ENCODE results near the gene RBMS3. TPM values are rescaled to one million over a fixed set of nuclear protein-coding genes. Genes with fewer than 3 reads are reported as not detected.

Gene RBMS3
- total RNA-seq, 2 donors from 2014 or later, result 31.7 to 45.1 TPM

- H3K9me3 ChIP-seq, result no peaks in the 10 kb centered on the region
- no peak for TF ChIP-seq CTCF (IDR thresholded peaks at IDR 0.05)
- TF ChIP-seq POLR2A (IDR thresholded peaks at IDR 0.05), result no peak
- no peak for TF ChIP-seq POLR2AphosphoS5 (IDR thresholded peaks at IDR 0.05)
- no peak for DNase-seq (ENCODE audit: low spot score)
- no peak overlapping the region for H3K4me3 ChIP-seq
- H3K36me3 ChIP-seq, result no peaks in the 10 kb centered on the region
- no peak overlapping the region for H3K27ac ChIP-seq
- intact Hi-C loops (cut with DNase I), result no loop called here
- H3K4me1 ChIP-seq (replicated peaks), result no peaks in the 10 kb centered on the region
- H3K27me3 ChIP-seq (replicated peaks; ENCODE audit: insufficient read depth), result no peaks in the 10 kb centered on the region
- 49% methylated on average over 1 of the region's 1 CpG for WGBS
Observed at GRCh38 chr3:29852767-29853166, 571.9 kb downstream of the RBMS3 start.

DNA sequence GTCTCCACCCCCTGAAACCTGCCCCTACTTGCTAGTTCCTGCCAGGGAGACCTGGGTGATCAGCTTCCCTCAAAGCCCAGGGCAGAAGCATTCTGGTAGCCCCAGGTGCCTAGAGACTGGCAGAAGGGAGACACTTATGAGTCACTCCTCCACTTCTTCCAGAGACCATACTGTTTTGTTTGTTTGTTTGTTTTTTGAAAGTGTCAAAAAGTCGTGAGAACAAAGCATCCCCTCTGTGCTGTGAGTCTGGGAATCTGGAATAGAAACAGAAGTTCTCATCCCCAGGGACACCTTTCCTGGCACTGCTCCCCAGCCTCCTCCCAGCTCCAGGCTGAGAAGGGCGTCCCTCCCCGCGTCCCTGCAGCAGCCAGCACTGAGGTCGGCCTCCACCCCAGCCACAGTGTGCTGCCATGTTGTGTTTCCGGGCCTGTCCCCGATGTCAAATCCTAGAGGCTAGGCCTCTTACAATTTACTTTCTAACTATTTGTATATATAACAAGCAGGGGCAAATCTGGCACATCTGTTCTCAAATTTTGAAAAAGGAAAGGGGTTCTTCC, 573.0 kb downstream of the RBMS3 start:
- H3K36me3 ChIP-seq, result no peaks in the 10 kb centered on the region
- H3K4me3 ChIP-seq, result no peak overlapping the region
- H3K9me3 ChIP-seq, result no peaks in the 10 kb centered on the region
- TF ChIP-seq POLR2A (IDR thresholded peaks at IDR 0.05) (no peak), POLR2AphosphoS5 (IDR thresholded peaks at IDR 0.05) (no peak), CTCF (IDR thresholded peaks at IDR 0.05) (no peak)
- no peaks in the 10 kb centered on the region for H3K27me3 ChIP-seq (replicated peaks; ENCODE audit: insufficient read depth)
- 95% methylated on average over 7 of the region's 7 CpGs for WGBS
- no peak overlapping the region for H3K27ac ChIP-seq
- intact Hi-C loops (cut with DNase I), result no loop called here
- no peaks in the 10 kb centered on the region for H3K4me1 ChIP-seq (replicated peaks)
- no peak for DNase-seq (ENCODE audit: low spot score)

- Histone ChIP-seq H3K4me3 (no peak overlapping the region), H3K4me1 (replicated peaks) (no peaks in the 10 kb centered on the region), H3K36me3 (no peaks in the 10 kb centered on the region), H3K27ac (no peak overlapping the region), H3K27me3 (replicated peaks; ENCODE audit: insufficient read depth) (no peaks in the 10 kb centered on the region), H3K9me3 (no peaks in the 10 kb centered on the region)
- intact Hi-C loops (cut with DNase I), result no loop called here
- TF ChIP-seq POLR2A (IDR thresholded peaks at IDR 0.05) (no peak), POLR2AphosphoS5 (IDR thresholded peaks at IDR 0.05) (no peak), CTCF (IDR thresholded peaks at IDR 0.05) (no peak)
- DNase-seq (ENCODE audit: low spot score), result no peak
Observed at GRCh38 chr3:29854821-29855220, 574.0 kb downstream of the RBMS3 start.

GRCh38 chr3:29859726-29860270, 578.9 kb downstream of the RBMS3 start:
- DNase-seq (ENCODE audit: low spot score), result no peak
- 91% methylated on average over 1 of the region's 1 CpG for WGBS
- Histone ChIP-seq H3K27me3 (replicated peaks; ENCODE audit: insufficient read depth) (no peaks in the 10 kb centered on the region), H3K4me1 (replicated peaks) (no peaks in the 10 kb centered on the region), H3K9me3 (no peaks in the 10 kb centered on the region), H3K4me3 (no peak overlapping the region), H3K27ac (no peak overlapping the region), H3K36me3 (no peaks in the 10 kb centered on the region)
- TF ChIP-seq POLR2A (IDR thresholded peaks at IDR 0.05) (no peak), POLR2AphosphoS5 (IDR thresholded peaks at IDR 0.05) (no peak), CTCF (IDR thresholded peaks at IDR 0.05) (no peak)
- intact Hi-C loops (cut with DNase I), result no loop called here

DNA sequence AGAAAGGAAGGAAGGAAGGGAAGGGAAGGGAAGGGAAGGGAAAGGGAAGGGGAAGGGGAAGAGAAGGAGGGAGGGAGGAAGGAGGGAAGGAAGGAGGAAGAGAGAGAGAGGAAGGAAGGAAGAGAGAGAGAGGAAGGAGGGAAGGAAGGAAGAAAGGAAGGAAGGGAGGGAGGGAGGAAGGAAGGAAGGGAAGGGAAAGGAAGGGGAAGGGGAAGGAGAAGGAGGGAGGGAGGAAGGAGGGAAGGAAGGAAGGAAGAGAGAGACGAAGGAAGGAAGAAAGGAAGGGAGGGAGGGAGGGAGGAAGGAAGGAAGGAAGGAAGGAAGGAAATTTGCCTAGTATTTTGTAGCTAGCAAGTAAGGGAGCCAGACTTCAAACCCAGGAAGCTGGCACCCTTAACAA, 583.9 kb downstream of the RBMS3 start:
- no peak for TF ChIP-seq CTCF (IDR thresholded peaks at IDR 0.05)
- Histone ChIP-seq H3K27me3 (replicated peaks; ENCODE audit: insufficient read depth) (no peaks in the 10 kb centered on the region), H3K4me3 (no peak overlapping the region), H3K27ac (no peak overlapping the region), H3K4me1 (replicated peaks) (no peaks in the 10 kb centered on the region), H3K9me3 (no peaks in the 10 kb centered on the region), H3K36me3 (no peaks in the 10 kb centered on the region)
- 83% methylated on average over 1 of the region's 1 CpG for WGBS
- no peak for DNase-seq (ENCODE audit: low spot score)
- intact Hi-C loops (cut with DNase I), result no loop called here
